HG03442 (cell line): ENCODE data around the gene TMEM165.

Experiments used
- ATAC-seq: cut with Tn5 transposase; IDR thresholded peaks from one replicate; pipeline ENCODE4 v1.9.1; 2021; ENCODE audit warnings: mild to moderate bottlenecking, moderate library complexity; ENCODE audit not compliant: unreplicated experiment

Gene TMEM165

DNA sequence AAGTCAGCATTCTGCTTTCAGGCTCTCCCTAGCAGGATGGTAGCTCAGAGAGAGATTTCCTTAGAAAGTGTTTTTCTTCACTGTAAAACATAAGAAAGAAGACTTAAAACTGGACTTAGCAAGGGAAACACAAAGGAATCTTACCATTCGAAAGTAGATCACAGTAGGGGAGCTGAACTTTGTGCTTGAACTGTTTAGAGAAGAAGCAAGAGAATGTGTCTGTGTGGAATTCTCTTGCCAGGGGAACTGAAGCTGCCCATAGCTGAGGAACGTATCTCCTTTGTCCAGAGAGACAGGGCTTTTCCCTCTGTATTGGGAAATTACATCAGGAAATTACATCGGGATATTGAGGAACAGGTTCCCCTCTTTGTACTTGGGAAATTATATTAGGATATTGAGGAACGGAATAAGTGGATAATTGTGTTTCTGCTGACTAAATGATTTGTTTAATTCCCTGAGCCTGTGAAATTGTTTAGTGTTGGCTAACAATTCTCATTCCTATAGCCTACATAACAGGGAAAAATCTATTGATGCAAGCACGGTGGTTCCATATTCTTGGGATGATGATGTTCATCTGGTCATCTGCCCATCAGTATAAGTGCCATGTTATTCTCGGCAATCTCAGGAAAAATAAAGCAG is 28.6 kb upstream of the TMEM165 start:
- ATAC-seq: no peak

DNA sequence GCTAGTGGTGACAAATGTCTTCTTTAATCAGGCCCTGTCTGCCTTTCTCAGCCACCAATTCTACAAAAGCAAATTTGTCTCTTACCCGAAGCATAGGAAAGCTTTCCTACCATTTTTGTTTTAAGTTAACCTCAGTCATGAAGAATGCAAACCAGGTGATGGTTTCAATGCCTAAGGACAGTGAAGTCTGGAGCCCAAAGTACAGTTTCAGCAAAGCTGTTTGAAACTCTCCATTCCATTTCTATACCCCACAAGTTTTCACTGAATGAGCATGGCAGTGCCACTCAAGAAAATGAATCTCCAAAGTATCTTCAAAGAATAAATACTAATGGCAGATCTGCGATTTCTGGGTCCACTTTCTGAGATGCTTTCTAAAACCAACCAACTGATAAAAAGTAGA is 25.8 kb upstream of the TMEM165 start:
- ATAC-seq: no peak

DNA sequence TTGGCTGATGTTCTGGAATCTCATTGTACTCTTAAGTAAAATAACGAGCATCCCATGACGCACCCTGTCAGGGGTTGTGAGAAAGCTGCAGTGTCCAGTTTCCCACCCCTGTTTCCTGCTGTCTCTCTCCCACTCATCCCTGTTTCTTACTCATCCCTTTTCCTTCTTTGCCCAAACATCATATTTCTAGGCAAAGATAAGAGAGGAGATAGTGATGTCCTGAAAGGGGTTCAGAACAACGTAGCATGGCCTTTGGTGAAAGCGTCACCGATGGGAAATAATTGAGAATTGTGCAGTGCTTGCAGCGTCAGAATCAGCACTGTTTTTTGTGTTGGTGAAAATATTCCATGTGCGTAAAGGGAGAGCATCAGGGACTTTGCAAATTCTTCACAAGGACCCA is 23.5 kb upstream of the TMEM165 start:
- ATAC-seq: no peak

DNA sequence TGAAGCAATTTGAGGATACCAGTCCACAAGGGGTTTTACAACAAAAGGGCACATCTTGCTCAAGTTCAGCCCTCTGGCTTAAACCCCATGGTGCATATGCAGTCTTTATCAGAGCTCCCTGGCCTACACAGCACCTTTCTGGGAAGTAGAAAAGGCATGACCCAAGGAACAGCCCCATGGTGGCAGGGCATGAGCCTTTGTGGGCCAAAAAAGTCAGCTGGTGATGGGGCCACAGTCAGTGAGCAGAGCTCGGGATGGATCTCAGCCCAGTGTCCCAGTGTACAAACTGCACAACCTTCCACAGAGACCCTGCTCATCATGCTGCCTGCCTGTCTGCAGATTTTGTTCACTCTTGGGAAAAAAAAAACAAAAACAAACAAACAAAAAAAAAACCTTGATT is 22.3 kb upstream of the TMEM165 start:
- no peak for ATAC-seq

DNA sequence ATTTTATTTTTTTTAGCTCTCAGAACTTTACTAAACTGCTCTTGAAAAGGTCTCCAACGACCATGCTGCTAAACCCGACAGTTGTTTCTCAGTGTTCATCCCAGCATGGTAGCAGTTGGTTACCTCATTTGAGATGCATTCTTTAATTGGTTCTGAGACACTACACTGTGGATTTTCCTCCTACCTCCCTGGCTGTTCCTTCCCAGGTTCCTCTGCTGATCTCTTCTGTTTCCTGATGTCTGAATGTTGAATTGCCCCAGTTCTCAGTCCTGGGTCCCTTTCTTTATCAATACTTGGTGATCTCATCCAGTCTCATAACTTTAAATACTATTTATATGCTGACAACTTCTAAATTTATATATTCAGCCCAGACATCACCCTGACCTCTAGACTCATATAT is 19.1 kb upstream of the TMEM165 start:
- ATAC-seq: no peak

DNA sequence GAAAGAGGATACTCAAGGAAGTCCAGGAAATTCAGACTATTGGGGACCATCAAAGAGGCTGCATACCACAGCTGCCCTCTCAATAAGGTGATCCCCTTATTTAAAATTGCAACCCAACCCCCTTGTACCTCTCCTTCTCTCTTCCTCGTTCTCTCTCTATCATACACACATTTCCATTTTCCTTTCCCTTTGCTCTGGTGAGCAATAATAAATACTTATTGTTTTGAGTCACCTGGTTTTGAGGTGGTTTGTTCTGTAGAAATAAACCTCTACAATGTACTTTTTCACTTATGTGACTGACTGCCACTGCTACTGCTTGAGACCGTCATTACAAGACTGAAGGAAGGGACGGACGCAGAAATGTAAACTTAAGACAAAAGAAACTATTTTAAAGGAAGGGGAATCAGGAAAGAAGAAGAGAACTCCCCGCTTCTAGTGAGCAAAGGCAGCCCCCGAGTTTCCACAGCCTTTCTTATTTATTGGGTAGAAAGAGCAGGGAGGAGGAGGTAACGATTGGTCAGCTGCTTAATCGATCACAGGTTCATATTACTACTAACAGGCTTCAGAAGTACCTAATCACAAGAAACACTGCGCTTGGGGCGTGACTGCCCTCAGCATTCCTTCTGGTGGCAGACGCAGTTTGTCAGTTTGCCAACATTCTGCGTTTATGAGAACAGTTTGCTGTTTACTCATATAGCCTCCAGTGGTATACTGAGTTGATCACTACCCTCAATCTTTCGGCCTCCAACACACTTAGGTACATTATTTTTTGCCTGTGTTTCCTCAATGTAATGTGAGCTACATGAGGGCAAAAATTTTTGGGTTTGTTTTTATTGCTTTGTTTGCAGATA is 16.9 kb upstream of the TMEM165 start:
- no peak for ATAC-seq

DNA sequence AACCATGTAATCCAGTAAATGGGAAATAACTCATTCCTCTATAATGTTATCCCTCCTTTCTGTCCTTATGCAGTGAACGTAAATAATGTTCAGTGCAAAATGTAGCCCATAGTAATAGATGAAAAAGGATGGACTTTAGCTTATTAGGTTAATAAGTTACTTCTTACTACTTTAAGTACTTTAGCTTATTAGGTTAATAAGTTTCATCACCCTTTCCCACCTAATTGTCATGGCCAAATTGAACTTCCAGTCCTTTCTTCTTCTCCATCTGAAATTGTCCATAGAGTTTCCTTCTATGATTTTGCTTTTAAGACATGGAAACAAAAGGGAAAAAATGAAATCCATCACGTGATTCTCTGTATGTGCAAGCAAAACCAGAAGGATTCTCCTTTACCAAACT is 15.2 kb upstream of the TMEM165 start:
- ATAC-seq: no peak

DNA sequence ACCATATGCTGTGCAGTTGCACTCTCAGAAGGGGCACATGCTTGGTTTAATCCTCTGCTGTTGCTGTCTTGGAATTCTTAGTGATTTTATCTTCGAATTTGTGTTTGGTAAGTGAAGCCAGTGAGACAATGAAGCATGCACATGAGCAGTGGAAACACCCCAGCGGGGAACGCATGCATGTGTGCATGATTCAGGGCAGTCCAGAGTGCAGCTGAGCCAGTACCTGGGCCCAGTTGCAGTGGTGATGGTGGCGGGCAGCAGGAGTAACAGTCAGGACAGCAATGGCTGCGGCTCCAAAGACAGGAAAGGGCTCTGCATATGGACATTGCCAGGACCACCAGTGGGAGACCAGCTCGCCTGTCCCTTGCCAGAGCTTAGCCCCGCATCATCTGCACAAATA is 14.3 kb upstream of the TMEM165 start:
- no peak for ATAC-seq

DNA sequence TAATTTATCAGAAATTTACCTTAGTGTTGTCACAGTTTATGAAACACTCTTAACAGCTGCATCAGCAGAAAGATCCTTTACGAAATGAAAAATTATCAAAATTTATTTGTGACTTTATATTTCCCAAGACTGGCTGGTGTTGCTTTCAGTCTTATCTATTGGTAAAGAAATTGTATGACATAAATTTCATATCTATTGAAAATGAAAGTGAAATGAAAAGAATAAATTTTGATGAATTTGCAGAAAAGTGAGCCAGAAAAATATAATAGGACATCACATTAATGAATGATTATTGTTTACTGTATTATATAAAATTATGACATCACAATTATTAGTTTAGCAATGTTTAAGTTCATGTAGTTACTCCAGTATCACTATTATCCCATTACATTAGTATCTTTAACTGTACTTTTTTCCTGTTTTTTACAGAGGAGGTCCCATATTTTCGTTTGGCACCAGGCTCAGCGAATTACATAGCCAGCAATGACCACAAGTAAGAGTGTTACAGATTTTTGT is 13.2 kb upstream of the TMEM165 start:
- no peak for ATAC-seq

DNA sequence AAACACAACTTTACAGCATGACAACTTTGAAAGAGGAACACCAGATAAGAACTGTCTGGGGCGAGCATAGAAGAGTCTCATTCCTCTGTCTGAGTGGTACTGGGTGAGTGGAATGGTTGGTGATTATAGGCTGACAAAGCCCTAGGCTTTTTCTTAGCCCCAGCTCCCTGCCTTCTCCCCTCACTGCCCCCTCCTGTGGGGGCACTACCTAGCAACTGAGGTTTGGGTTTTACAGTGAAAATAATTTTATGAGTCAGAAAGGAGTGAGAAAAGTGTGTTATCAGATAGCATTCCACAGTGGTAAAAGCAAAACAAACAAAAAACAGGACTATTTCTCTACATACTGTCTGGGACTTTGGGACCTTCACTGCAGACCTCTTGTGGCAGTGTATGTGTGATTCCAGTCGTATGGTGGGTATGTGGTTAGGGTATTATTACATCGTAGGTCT is 10.5 kb upstream of the TMEM165 start:
- ATAC-seq: no peak

DNA sequence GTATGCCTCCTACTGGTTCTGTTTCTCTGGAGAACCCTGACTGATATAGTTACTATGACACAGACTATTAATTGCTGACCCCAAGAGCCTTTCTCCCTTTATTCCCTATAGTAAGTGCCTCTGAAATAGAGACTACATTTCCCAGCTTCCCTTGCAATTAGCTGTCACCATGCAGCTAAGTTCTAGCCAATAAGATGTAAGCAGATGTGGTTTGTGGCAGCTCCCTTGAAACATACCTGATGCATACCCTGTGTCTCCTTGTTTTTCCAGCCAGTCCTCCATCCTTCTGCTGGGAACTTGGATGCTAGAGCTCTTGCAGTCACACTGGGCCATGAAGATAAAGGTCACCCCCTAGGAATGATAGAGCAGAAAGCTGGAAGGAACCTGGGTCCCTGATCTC is 9.7 kb upstream of the TMEM165 start:
- peak; percentile 95 for ATAC-seq

DNA sequence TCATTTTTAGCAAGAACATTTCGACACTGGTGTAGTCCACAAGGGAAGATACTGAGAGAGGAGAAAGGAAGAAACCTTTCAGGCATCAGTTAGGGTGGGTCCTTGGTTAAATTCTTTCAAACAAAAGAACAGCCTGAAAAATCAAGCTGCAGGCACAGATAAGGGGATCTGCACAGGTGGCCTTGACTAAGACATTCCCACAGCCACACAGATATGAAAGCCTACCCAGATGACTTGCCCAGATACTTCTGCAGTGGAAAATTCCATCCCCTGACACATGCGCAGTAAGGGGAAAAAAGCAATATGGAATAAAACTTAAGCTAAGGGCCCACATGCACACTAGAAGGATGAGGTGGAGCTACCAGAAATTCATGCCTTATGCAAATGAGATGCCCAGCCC is 8.9 kb upstream of the TMEM165 start:
- no peak for ATAC-seq

DNA sequence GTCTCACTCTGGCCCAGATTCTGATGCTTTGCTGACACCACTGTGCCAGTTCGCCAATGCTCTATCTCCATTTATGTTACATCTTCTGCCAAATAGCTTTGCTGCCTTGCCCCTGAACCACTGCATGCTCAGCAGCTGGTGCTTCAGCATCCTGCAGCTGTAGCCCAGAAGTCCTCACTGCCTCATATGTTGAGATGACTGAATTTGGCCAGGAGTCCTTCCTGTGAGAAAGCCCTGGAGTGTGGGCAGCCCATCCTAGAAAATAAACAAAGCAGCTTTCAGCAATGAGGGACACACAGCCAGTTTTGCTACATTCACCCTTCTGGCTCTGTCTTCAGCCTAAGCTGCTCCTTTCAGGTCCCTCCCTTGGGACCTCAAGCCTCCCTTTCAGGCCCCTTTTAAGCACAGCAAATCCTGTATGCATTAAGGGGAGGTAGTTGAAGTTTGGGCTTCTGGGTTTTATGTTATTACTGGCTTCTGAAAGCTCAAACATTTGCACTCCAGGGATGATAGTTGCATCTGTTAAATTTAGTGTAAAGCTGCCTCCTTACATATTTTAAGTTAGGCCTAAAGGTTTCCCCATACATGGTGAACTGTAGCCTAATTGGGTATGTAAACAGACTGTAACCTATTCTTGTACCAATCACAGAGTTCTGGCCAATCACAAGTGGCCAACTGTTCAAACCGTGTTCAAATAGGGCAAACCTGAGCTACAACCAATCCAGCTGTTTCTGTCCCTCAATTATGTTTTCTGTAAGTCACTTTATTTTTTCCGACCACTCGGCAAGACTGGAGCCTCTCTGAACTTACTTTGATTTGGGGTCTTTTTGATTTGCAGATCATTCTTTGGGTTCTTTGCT is 2.1 kb upstream of the TMEM165 start:
- ATAC-seq: no peak

DNA sequence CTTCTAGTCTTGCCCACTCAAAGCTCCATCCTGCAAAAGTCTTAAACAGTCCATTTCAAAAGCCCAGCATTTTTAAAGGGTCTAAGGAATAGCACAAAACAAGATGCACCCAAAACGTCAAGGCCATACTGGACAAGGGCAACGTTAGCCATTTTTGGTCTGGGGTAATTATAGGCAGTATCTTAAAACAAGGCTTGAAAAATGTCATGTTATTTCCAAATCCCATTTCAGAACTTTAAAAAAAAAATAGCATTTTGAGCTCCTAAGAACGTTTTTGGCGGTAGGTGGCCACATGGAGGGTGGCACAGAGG is 584 bp upstream of the TMEM165 start:
- no peak for ATAC-seq

DNA sequence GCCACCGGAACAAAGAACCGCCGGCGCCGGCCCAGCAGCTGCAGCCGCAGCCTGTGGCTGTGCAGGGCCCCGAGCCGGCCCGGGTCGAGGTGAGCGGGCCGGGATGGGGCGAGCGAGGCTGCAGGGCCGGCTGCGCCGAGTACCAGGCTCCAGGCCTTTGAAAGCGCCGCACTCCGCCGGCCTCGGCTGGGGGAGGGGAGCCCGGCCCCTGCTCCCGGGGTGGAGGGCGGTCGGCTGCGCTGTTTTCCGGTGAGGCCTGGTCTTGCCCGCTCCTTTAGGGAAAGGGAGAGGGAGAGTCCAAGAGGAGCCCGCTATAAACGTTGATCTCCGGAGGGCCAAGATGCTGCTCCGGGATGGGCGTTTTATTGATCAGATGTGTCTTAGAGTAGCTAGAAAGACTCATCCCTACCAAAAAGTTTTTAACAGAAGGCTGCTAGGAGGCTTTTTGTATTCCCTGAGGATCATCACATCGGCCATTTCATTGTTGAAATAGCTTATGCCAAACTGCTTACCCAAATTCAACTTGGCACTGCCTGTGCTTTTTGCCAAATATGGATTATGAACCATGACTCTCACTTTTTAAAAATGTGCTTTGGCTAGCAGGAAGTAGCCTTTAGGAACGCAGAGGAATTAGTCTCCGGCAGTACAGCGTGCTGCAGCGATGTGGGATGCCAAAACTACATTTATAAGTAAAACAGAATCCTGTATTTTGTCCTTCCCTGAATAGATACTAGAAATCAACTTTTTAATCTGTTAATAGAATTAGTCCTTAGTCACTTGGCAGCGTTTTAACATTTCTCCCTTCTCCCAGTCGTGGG is 760 bp downstream of the TMEM165 start:
- peak; percentile 22 for ATAC-seq

DNA sequence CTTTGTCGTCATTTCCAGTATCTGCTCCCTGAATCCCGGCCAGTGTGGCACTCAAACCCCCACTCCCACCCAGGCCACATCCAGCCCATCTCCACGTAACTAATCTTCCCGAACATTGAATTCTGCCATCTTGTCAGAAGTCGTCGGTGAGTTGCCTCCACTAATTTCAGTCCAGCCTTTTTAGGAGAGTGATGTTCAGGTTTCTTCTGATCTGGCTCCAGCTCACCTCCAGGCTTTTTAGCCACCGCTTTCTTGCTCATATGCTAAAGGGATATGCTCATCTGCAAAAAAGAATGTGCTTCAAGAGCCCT is 1.3 kb downstream of the TMEM165 start:
- no peak for ATAC-seq

DNA sequence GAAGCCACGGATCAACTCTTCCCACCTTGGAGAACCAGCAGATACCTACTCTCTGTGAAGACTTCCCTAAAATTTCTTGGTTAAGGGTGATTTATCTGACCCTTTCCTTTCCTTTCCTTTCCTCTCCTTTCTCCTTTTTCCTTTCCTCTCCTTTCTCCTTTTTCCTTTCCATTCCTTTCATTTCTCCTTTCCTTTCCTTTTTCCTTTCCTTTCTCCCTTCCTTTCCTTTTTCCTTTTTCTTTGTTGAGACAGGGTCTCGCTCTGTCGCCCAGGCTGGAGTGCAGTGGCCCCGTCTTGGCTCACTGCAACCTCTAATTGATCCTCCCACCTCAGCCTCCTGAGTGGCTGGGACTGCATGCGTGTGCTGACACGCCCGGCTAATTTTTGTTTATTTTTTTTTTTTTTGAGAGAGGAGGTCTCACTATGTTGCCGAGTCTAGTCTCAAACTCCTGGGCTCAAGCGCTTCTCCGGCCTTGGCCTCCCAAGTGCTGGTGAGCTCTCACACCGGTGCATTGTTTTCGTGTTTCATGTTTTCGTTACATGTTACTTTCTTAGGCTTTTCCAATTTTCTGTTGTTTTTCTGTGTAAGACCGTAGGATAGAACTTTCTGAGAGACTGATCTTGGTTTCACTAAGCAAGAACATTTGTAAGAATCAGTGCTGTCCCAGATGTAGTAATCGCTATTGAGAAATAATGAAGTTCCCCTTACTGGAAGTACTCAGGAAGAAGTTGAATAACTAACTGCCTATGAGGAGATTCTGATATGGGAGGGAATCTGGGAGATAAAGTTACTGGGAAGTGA is 2.0 kb downstream of the TMEM165 start:
- no peak for ATAC-seq

DNA sequence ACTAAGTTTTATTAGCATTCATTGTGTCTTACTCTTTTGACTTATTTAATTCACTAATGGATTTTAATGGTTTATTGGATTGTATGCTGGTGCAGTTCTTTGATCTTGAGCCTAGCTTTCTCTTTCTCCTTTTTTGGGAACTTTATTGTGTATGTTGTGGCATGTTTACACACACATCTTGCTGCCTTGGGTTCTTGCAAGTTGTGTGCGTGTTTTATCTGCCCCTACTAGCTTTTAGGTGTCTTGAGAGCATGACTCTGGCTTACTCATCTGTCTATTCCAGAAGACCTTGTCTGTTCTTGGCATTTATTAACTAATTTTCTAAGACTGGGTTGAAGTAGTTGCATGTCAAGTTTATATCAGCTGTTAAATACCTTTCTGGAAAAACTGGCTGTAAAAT is 2.7 kb downstream of the TMEM165 start:
- no peak for ATAC-seq

DNA sequence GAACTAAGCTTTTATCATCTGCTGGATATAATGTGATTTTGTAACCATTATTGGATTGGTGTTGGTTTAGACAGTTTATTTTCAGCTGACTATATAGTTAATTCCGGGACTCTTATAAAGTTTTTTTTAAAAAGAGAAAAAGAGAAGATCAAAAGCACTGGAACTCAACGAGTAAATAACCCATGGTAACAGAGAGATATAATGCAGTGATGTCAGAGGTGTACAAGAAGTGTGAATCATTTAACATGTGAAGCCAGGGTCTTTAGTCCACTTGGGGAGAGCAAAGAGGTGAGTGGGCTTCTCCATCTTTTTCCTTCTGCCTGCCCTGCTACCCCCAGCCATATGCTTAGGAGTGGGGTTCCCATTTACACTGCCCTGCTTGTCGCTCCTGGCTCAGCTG is 3.2 kb downstream of the TMEM165 start:
- ATAC-seq: no peak

DNA sequence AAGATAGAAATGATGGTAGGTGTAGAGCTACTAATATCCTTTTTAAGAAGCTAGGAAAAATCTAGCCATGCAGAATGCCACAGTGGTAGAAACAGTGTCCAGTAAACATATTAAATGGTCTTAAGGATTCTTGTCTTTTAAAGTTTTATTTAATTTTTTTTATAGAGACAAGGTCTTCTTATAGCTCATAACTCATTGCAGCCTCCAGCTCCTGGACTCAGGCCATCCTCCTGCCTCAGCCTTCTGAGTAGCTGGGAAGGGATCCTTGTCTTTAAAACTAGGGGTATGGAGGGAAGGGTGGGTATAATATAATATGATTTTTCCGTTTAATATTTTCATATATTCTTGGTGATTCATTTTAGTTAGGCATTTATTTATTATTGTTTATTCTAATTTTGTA is 3.8 kb downstream of the TMEM165 start:
- no peak for ATAC-seq
